Hepatocyte (in vitro differentiated cells): ENCODE data around the gene ATOX1. TPM values are rescaled to one million over a fixed set of nuclear protein-coding genes. Genes with fewer than 3 reads are reported as not detected.

Source experiments
- DNase-seq: peaks from one replicate; pipeline ENCODE4 v3.0.0-alpha.2; 2016; ENCODE audit warnings: low spot score
- H2AFZ ChIP-seq: fragments of 200-600 bp; sonication (generic); 2 replicates; pipeline ENCODE4 v1.6.0; 2016; ENCODE audit warnings: antibody characterized with exemption, mild to moderate bottlenecking
- H3K27ac ChIP-seq: fragments of 200-600 bp; sonication (generic); 2 replicates; pipeline ENCODE4 v1.5.1; 2016; ENCODE audit warnings: mild to moderate bottlenecking
- H3K27me3 ChIP-seq: fragments of 200-600 bp; sonication (generic); 2 replicates; pipeline ENCODE4 v1.6.1; 2016
- H3K36me3 ChIP-seq: fragments of 200-600 bp; sonication (generic); replicated peaks from 2 replicates; pipeline ENCODE4 v1.5.1; 2016; ENCODE audit warnings: low read depth; ENCODE audit not compliant: insufficient read depth
- H3K4me1 ChIP-seq: fragments of 200-600 bp; sonication (generic); 2 replicates; pipeline ENCODE4 v1.5.1; 2016; ENCODE audit warnings: mild to moderate bottlenecking, moderate library complexity; ENCODE audit not compliant: insufficient read depth
- H3K4me2 ChIP-seq: fragments of 200-600 bp; sonication (generic); 2 replicates; pipeline ENCODE4 v1.6.0; 2016
- H3K4me3 ChIP-seq: fragments of 200-600 bp; sonication (generic); 2 replicates; pipeline ENCODE4 v1.5.1; 2016; ENCODE audit warnings: mild to moderate bottlenecking
- H3K79me2 ChIP-seq: fragments of 200-600 bp; sonication (generic); 2 replicates; pipeline ENCODE4 v1.6.0; 2017; ENCODE audit warnings: mild to moderate bottlenecking
- H3K9me2 ChIP-seq: fragments of 200-600 bp; sonication (generic); replicated peaks from 2 replicates; pipeline ENCODE4 v1.6.0; 2017; ENCODE audit warnings: mild to moderate bottlenecking; ENCODE audit not compliant: insufficient read depth
- H3K9me3 ChIP-seq: fragments of 200-600 bp; sonication (generic); 2 replicates; pipeline ENCODE4 v1.5.1; 2016; ENCODE audit warnings: low read depth, mild to moderate bottlenecking
- H4K20me1 ChIP-seq: fragments of 200-600 bp; sonication (generic); 2 replicates; pipeline ENCODE4 v1.6.0; 2016; ENCODE audit warnings: mild to moderate bottlenecking; ENCODE audit not compliant: insufficient read depth, poor library complexity, severe bottlenecking
- CTCF ChIP-seq: fragments of 200-600 bp; sonication (generic); IDR thresholded peaks from 2 replicates; pipeline ENCODE4 v1.5.1; 2016; ENCODE audit warnings: antibody characterized with exemption, mild to moderate bottlenecking; ENCODE audit not compliant: poor library complexity
- EZH2 ChIP-seq: fragments of 200-600 bp; sonication (generic); IDR thresholded peaks from 2 replicates; pipeline ENCODE4 v1.6.1; 2016; ENCODE audit warnings: antibody characterized with exemption, mild to moderate bottlenecking, borderline replicate concordance
- EZH2phosphoT487 ChIP-seq: fragments of 200-600 bp; sonication (generic); IDR thresholded peaks from one replicate; pipeline ENCODE4 v1.6.1; 2018; ENCODE audit warnings: antibody characterized with exemption, mild to moderate bottlenecking, low read depth, moderate library complexity; ENCODE audit not compliant: unreplicated experiment, severe bottlenecking
- WGBS: methylation state at CpG from one replicate; pipeline ENCODE4 v1.1.6; 2016; ENCODE audit warnings: low lambda C conversion rate; ENCODE audit errors: missing lambda C conversion rate; 5-methylcytosine and 5-hydroxymethylcytosine counted together
- polyA plus RNA-seq: library from polyadenylated mRNA; unstranded; fragments of >200 nt; fragmentation: Nextera tagmentation; extraction: Ambion mirVana; gene quantifications from 2 replicates; pipeline ENCODE4 v1.2.1, GENCODE V29; 2016
- total RNA-seq: library from RNA; depleted of rRNA; stranded (reverse); fragments of >200 nt; gene quantifications from 2 replicates; pipeline ENCODE4 v1.2.3, GENCODE V29; 2014

The ATOX1 gene
- total and polyA plus RNA-seq, 2 experiments from 2014 or later = 112 to 348 TPM

- no peak overlapping the region for H3K27ac ChIP-seq
- no peaks in the 10 kb centered on the region for H3K27me3 ChIP-seq
- no peak overlapping the region for H3K4me2 ChIP-seq
- TF ChIP-seq EZH2phosphoT487 (no peak), EZH2 (no peak), CTCF (no peak)
- peaks cover 58% of the 10 kb centered on the region for H3K79me2 ChIP-seq
- 88% methylated on average over 3 of the region's 3 CpGs for WGBS
- no peak overlapping the region for H2AFZ ChIP-seq
- peaks cover 23% of the 10 kb centered on the region for H4K20me1 ChIP-seq
- DNase-seq = no peak
- H3K4me3 ChIP-seq = no peak overlapping the region
- no peaks in the 10 kb centered on the region for H3K9me3 ChIP-seq
- H3K4me1 ChIP-seq = no peaks in the 10 kb centered on the region
- H3K9me2 ChIP-seq = no peaks in the 10 kb centered on the region
- H3K36me3 ChIP-seq = peaks cover 12% of the 10 kb centered on the region
Observed at GRCh38 chr5:151799407-151799806, 41.0 kb upstream of the ATOX1 start.

GRCh38 chr5:151798674-151799073 lies 40.2 kb upstream of the ATOX1 start:
- DNase-seq = no peak
- Histone ChIP-seq H3K79me2 (peaks cover 65% of the 10 kb centered on the region), H2AFZ (no peak overlapping the region), H3K27me3 (no peaks in the 10 kb centered on the region), H3K4me1 (no peaks in the 10 kb centered on the region), H3K27ac (no peak overlapping the region), H3K4me2 (no peak overlapping the region), H3K36me3 (peaks cover 12% of the 10 kb centered on the region), H4K20me1 (peaks cover 28% of the 10 kb centered on the region), H3K4me3 (no peak overlapping the region), H3K9me3 (no peaks in the 10 kb centered on the region), H3K9me2 (no peaks in the 10 kb centered on the region)
- 96% methylated on average over 3 of the region's 3 CpGs for WGBS
- TF ChIP-seq EZH2 (no peak), CTCF (no peak), EZH2phosphoT487 (no peak)

GRCh38 chr5:151795426-151795825 lies 37.0 kb upstream of the ATOX1 start:
- H3K4me1 ChIP-seq = no peaks in the 10 kb centered on the region
- WGBS = 100% methylated on average over 1 of the region's 1 CpG
- peaks cover 9% of the 10 kb centered on the region for H3K36me3 ChIP-seq
- H4K20me1 ChIP-seq = peaks cover 34% of the 10 kb centered on the region
- DNase-seq = no peak
- no peaks in the 10 kb centered on the region for H3K9me3 ChIP-seq
- H3K27me3 ChIP-seq = no peaks in the 10 kb centered on the region
- no peak for TF ChIP-seq EZH2
- TF ChIP-seq EZH2phosphoT487 = no peak
- TF ChIP-seq CTCF = no peak
- H3K9me2 ChIP-seq = no peaks in the 10 kb centered on the region
- no peak overlapping the region for H3K4me3 ChIP-seq
- H3K4me2 ChIP-seq = no peak overlapping the region
- peaks cover 87% of the 10 kb centered on the region for H3K79me2 ChIP-seq
- no peak overlapping the region for H2AFZ ChIP-seq
- no peak overlapping the region for H3K27ac ChIP-seq

- TF ChIP-seq EZH2 (no peak), CTCF (no peak), EZH2phosphoT487 (no peak)
- Histone ChIP-seq H3K36me3 (peaks cover 8% of the 10 kb centered on the region), H3K27me3 (no peaks in the 10 kb centered on the region), H4K20me1 (peaks cover 42% of the 10 kb centered on the region), H3K9me2 (no peaks in the 10 kb centered on the region), H3K27ac (no peak overlapping the region), H3K4me2 (no peak overlapping the region), H3K79me2 (peaks cover 89% of the 10 kb centered on the region), H2AFZ (no peak overlapping the region), H3K4me1 (no peaks in the 10 kb centered on the region), H3K4me3 (no peak overlapping the region), H3K9me3 (no peaks in the 10 kb centered on the region)
- 97% methylated on average over 3 of the region's 3 CpGs for WGBS
- no peak for DNase-seq
Observed at GRCh38 chr5:151793358-151793757, 34.9 kb upstream of the ATOX1 start.
